GM19438 (cell line): ENCODE measurements around the gene MEIS2.

ENCODE experiments used
- ATAC-seq: cut with Tn5 transposase; IDR thresholded peaks from one replicate; pipeline ENCODE4 v1.9.1; 2021; ENCODE audit warnings: low read depth; ENCODE audit not compliant: unreplicated experiment

Gene MEIS2

DNA sequence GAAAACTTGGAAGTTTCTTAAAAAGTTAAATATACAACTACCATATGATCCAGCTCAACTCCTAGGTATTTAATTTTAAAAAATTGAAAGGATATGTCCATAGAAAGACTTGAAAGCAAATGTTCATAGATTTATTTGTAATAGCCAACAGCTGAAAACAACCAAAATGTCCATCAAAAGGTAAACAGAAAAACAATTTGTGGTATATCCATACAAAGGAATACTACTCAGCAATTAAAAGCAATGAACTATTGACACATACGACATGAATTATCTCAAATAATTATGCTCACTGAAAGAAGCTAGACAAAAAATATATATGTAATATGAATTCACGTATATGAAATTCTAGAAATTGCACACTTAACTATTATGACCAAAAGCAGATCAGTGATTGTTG is 249.5 kb downstream of the MEIS2 start:
- ATAC-seq: no peak

DNA sequence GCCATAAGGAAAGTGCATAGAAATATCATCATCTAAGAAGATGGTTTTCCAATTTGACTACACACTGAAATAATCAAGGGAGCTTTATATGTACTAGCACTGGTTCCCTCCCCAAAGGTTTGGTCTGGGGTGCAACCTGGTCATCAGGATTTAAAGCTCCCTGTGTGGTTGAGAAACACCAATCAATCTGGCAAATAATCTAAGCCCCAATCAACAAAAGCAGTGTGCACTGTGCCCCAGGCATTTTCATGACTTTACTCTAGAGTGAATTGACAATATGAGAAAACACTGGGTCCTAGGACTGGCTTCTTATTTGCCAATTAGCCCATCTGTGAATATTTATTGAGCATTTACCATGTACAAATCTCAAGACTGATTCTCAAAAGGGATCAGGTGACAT is 255.1 kb downstream of the MEIS2 start:
- no peak for ATAC-seq

DNA sequence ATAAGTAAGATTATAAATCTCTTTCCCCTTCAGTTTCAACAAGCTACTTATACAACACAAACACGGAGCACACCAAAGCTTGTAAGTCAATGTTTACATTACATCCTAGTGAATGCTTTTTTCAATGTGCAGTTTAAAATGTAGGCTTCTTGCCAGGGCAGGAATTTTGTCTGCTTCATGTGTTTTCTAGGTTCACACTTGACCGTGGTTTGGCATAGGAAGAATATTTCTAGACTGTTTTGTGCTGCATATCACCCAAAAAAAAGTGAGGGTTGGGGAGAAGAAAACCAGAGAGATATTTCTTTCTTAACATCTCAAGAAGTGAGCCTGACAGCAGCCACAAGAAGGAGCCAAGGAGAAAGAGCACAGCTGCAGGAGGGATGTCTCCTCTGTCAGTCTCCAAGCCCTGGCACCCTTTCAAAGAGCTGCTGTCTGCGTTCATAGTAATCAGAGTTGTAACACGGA is 255.8 kb downstream of the MEIS2 start:
- no peak for ATAC-seq

DNA sequence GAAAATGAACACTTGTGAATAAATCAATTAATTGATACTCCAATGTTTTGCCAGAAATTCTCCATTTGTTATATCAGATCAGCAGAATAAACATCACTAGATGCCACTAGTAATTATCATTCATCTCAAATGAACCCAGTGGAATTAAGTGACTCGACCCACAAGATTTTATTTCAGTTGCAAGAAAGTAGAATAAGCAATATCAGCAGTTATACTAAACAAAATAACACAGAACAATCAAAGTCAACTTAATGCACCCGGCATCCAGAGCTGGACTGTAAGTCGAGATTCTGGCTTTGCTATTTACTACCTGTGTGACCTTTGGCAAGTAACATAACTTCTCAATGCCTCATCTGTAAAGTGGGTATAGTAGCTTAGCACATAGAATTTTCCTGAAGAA is 256.5 kb downstream of the MEIS2 start:
- no peak for ATAC-seq

DNA sequence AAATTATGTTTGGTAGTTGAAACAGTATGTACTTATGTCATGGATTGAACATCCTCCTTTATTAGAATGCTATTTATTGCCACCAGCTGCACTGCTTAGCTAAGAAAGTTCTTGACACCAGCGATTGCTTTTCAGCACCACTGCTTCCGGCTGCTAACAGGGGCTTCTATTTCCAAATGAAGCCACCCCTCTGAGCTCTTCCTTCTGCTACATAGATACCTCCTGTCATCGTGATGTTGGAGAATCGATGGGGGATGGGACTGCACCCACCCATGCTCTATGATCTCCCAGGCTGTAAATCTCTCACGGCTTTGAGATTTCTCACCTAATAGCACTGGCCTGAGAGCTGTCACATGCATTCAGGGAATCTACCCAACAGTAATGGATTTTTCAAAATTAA is 259.2 kb downstream of the MEIS2 start:
- no peak for ATAC-seq
